GM18861 (cell line): ENCODE data around the gene ETFRF1.

ENCODE experiments used
- ATAC-seq: cut with Tn5 transposase; IDR thresholded peaks from one replicate; pipeline ENCODE4 v1.9.1; 2021; ENCODE audit not compliant: unreplicated experiment

Gene ETFRF1

GRCh38 chr12:25195056-25195971, at the start of gene ETFRF1, which contains the start of gene DNAI7:
ETFRF1 (plus strand) TSS chr12:25195237; CDS start chr12:25203957, 8,720 bp downstream.
DNAI7 (minus strand) TSS chr12:25195160; CDS start chr12:25195078, 82 bp downstream.
- peak; percentile 75 for ATAC-seq

GRCh38 chr12:25146686-25147085, 48.4 kb upstream of the ETFRF1 start:
- no peak for ATAC-seq

GRCh38 chr12:25151476-25151875, 43.6 kb upstream of the ETFRF1 start:
- ATAC-seq = no peak

GRCh38 chr12:25152055-25152454, 43.0 kb upstream of the ETFRF1 start:
- no peak for ATAC-seq

GRCh38 chr12:25155022-25155576, 39.9 kb upstream of the ETFRF1 start:
- peak; percentile 48 for ATAC-seq

- no peak for ATAC-seq
These were observed 39.0 kb upstream of the ETFRF1 start for GRCh38 chr12:25156061-25156460.

- ATAC-seq = no peak
These were observed 32.2 kb upstream of the ETFRF1 start for GRCh38 chr12:25162866-25163265.

GRCh38 chr12:25182765-25183164, 12.3 kb upstream of the ETFRF1 start:
- no peak for ATAC-seq

- no peak for ATAC-seq
These were observed 10.9 kb upstream of the ETFRF1 start for GRCh38 chr12:25184132-25184531.

GRCh38 chr12:25186038-25186787, 8.8 kb upstream of the ETFRF1 start:
- peak; percentile 36 for ATAC-seq

GRCh38 chr12:25186788-25187402, 8.1 kb upstream of the ETFRF1 start:
- ATAC-seq = peak; percentile 64

GRCh38 chr12:25187781-25188180, 7.3 kb upstream of the ETFRF1 start:
- ATAC-seq = no peak

- no peak for ATAC-seq
These were observed 5.4 kb upstream of the ETFRF1 start for GRCh38 chr12:25189656-25190055.

GRCh38 chr12:25190793-25191192, 4.2 kb upstream of the ETFRF1 start:
- no peak for ATAC-seq

- ATAC-seq = no peak
These were observed 823 bp upstream of the ETFRF1 start for GRCh38 chr12:25194214-25194613.

GRCh38 chr12:25194722-25195055, 348 bp upstream of the ETFRF1 start:
- no peak for ATAC-seq

GRCh38 chr12:25197608-25198007, 2.6 kb downstream of the ETFRF1 start:
- no peak for ATAC-seq

GRCh38 chr12:25200703-25201102, 5.7 kb downstream of the ETFRF1 start:
- ATAC-seq = no peak

GRCh38 chr12:25202137-25202536, 7.1 kb downstream of the ETFRF1 start:
- no peak for ATAC-seq

GRCh38 chr12:25207411-25207810, 12.4 kb downstream of the ETFRF1 start:
- no peak for ATAC-seq

- ATAC-seq = no peak
These were observed 12.8 kb downstream of the ETFRF1 start for GRCh38 chr12:25207846-25208245.
